ENCODE data around the gene AGL. TPM values are rescaled to one million over a fixed set of nuclear protein-coding genes. Genes with fewer than 3 reads are reported as not detected.

AGL gene
- total and polyA plus RNA-seq, 2 of the 13 experiments (the other 11 are each of a cell fraction or from before 2014, with no cell fraction given): 4.3 to 13.1 TPM

DNA sequence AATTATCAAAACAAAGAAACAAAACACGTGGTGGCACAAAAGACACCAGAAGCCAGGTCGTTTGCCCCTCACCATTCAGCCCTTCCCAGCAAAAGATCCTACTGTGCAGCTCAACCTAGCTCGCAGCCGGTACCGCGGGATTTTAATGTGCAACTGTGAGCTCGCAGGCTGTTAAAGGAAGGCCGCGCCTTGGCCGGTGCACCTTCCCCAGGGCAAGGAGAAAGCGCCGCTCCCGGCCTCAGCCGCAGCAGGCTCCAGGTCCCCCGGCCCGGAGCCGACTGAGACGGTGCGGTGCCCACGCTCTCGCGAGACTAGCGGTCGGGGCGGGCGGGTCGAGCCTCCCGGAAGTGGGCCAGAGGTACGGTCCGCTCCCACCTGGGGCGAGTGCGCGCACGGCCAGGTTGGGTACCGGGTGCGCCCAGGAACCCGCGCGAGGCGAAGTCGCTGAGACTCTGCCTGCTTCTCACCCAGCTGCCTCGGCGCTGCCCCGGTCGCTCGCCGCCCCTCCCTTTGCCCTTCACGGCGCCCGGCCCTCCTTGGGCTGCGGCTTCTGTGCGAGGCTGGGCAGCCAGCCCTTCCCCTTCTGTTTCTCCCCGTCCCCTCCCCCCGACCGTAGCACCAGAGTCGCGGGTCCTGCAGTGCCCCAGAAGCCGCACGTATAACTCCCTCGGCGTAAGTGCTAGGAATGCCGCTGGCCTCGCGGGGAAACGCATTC lies at the start of gene AGL (continued):
- TF ChIP-seq, protein P1, sequence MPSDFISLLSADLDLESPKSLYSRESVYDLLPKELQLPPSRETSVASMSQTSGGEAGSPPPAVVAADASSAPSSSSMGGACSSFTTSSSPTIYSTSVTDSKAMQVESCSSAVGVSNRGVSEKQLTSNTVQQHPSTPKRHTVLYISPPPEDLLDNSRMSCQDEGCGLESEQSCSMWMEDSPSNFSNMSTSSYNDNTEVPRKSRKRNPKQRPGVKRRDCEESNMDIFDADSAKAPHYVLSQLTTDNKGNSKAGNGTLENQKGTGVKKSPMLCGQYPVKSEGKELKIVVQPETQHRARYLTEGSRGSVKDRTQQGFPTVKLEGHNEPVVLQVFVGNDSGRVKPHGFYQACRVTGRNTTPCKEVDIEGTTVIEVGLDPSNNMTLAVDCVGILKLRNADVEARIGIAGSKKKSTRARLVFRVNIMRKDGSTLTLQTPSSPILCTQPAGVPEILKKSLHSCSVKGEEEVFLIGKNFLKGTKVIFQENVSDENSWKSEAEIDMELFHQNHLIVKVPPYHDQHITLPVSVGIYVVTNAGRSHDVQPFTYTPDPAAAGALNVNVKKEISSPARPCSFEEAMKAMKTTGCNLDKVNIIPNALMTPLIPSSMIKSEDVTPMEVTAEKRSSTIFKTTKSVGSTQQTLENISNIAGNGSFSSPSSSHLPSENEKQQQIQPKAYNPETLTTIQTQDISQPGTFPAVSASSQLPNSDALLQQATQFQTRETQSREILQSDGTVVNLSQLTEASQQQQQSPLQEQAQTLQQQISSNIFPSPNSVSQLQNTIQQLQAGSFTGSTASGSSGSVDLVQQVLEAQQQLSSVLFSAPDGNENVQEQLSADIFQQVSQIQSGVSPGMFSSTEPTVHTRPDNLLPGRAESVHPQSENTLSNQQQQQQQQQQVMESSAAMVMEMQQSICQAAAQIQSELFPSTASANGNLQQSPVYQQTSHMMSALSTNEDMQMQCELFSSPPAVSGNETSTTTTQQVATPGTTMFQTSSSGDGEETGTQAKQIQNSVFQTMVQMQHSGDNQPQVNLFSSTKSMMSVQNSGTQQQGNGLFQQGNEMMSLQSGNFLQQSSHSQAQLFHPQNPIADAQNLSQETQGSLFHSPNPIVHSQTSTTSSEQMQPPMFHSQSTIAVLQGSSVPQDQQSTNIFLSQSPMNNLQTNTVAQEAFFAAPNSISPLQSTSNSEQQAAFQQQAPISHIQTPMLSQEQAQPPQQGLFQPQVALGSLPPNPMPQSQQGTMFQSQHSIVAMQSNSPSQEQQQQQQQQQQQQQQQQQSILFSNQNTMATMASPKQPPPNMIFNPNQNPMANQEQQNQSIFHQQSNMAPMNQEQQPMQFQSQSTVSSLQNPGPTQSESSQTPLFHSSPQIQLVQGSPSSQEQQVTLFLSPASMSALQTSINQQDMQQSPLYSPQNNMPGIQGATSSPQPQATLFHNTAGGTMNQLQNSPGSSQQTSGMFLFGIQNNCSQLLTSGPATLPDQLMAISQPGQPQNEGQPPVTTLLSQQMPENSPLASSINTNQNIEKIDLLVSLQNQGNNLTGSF (CRISPR knock-in tag; IDR thresholded peaks at IDR 0.05): peak; percentile 83; the same call in 1 of the 2 replicates
- TF ChIP-seq ZNF775 (CRISPR knock-in tag; IDR thresholded peaks at IDR 0.05; ENCODE audit: borderline replicate concordance): no peak
- TF ChIP-seq ZNF644 (CRISPR knock-in tag; IDR thresholded peaks at IDR 0.05; ENCODE audit: low read depth): no peak
- TF ChIP-seq POGZ (CRISPR knock-in tag; IDR thresholded peaks at IDR 0.05): peak; percentile 97
- TF ChIP-seq NFKBIZ (CRISPR knock-in tag; IDR thresholded peaks at IDR 0.05): peak; percentile 81; the same call in 1 of the 2 replicates
- TF ChIP-seq, protein P2, sequence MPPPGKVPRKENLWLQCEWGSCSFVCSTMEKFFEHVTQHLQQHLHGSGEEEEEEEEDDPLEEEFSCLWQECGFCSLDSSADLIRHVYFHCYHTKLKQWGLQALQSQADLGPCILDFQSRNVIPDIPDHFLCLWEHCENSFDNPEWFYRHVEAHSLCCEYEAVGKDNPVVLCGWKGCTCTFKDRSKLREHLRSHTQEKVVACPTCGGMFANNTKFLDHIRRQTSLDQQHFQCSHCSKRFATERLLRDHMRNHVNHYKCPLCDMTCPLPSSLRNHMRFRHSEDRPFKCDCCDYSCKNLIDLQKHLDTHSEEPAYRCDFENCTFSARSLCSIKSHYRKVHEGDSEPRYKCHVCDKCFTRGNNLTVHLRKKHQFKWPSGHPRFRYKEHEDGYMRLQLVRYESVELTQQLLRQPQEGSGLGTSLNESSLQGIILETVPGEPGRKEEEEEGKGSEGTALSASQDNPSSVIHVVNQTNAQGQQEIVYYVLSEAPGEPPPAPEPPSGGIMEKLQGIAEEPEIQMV (CRISPR knock-in tag; IDR thresholded peaks at IDR 0.05; ENCODE audit: low read depth): peak; percentile 97
- TF ChIP-seq, protein P3, sequence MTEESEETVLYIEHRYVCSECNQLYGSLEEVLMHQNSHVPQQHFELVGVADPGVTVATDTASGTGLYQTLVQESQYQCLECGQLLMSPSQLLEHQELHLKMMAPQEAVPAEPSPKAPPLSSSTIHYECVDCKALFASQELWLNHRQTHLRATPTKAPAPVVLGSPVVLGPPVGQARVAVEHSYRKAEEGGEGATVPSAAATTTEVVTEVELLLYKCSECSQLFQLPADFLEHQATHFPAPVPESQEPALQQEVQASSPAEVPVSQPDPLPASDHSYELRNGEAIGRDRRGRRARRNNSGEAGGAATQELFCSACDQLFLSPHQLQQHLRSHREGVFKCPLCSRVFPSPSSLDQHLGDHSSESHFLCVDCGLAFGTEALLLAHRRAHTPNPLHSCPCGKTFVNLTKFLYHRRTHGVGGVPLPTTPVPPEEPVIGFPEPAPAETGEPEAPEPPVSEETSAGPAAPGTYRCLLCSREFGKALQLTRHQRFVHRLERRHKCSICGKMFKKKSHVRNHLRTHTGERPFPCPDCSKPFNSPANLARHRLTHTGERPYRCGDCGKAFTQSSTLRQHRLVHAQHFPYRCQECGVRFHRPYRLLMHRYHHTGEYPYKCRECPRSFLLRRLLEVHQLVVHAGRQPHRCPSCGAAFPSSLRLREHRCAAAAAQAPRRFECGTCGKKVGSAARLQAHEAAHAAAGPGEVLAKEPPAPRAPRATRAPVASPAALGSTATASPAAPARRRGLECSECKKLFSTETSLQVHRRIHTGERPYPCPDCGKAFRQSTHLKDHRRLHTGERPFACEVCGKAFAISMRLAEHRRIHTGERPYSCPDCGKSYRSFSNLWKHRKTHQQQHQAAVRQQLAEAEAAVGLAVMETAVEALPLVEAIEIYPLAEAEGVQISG (CRISPR knock-in tag; IDR thresholded peaks at IDR 0.05): peak; percentile 92
- peak; percentile 90 for TF ChIP-seq BORCS8-MEF2B (CRISPR knock-in tag; IDR thresholded peaks at IDR 0.05)
- TF ChIP-seq MZF1 (CRISPR knock-in tag; IDR thresholded peaks at IDR 0.05; ENCODE audit: borderline replicate concordance): no peak
- TF ChIP-seq, protein P4, sequence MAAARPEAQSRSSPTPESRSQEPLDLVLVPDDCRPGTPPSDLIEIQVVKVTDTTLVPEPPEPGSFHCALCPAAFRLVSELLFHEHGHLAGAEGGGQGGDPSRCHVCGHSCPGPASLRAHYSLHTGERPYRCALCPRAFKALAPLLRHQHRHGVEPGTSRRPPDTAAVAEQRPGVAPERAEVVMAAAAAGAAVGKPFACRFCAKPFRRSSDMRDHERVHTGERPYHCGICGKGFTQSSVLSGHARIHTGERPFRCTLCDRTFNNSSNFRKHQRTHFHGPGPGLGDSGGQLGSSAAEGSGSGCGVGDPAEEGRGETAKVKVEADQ (CRISPR knock-in tag; IDR thresholded peaks at IDR 0.05; ENCODE audit: borderline replicate concordance): peak; percentile 68; the same call in 1 of the 2 replicates
- TF ChIP-seq ZEB1 (IDR thresholded peaks at IDR 0.05; ENCODE audit: insufficient replicate concordance, low read depth): peak; percentile 96
- TF ChIP-seq SRSF4 (IDR thresholded peaks at IDR 0.05; ENCODE audit: low read depth, low read length, poor library complexity, severe bottlenecking): no peak
- no peak; the same call in 1 of the 2 replicates for TF ChIP-seq ZKSCAN5 (CRISPR knock-in tag; IDR thresholded peaks at IDR 0.05)
- TF ChIP-seq, protein P5, sequence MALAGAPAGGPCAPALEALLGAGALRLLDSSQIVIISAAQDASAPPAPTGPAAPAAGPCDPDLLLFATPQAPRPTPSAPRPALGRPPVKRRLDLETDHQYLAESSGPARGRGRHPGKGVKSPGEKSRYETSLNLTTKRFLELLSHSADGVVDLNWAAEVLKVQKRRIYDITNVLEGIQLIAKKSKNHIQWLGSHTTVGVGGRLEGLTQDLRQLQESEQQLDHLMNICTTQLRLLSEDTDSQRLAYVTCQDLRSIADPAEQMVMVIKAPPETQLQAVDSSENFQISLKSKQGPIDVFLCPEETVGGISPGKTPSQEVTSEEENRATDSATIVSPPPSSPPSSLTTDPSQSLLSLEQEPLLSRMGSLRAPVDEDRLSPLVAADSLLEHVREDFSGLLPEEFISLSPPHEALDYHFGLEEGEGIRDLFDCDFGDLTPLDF (CRISPR knock-in tag; IDR thresholded peaks at IDR 0.05): peak; percentile 71
- 0 out of 2 replicates have a peak, but pooled peaks have one; percentile 28 for TF ChIP-seq BCL6 (CRISPR knock-in tag; IDR thresholded peaks at IDR 0.05)
- TF ChIP-seq ZMAT3 (CRISPR knock-in tag; conservative IDR thresholded peaks at IDR 0.05): peak; percentile 93
- TF ChIP-seq ZFP90 (CRISPR knock-in tag; IDR thresholded peaks at IDR 0.05; ENCODE audit: borderline replicate concordance): peak; percentile 88

All from HepG2 (cell line).